CD4-positive, alpha-beta T cell treated with Interleukin-1 beta for 1 hour (primary cell): ENCODE data around the gene AVL9.
A peak's percentile ranks its signal among the peaks of the same experiment; 100 is the strongest.
"Not testable (repeated sequence)": the region's sequence is repeated elsewhere in the genome, so short reads cannot be mapped to it uniquely, and the experiment has no call there.

Source experiments
- DNase-seq, 2 donors: peaks; one replicate each; pipeline ENCODE4 v3.0.0-alpha.2; 2020 to 2022

Gene AVL9

DNA sequence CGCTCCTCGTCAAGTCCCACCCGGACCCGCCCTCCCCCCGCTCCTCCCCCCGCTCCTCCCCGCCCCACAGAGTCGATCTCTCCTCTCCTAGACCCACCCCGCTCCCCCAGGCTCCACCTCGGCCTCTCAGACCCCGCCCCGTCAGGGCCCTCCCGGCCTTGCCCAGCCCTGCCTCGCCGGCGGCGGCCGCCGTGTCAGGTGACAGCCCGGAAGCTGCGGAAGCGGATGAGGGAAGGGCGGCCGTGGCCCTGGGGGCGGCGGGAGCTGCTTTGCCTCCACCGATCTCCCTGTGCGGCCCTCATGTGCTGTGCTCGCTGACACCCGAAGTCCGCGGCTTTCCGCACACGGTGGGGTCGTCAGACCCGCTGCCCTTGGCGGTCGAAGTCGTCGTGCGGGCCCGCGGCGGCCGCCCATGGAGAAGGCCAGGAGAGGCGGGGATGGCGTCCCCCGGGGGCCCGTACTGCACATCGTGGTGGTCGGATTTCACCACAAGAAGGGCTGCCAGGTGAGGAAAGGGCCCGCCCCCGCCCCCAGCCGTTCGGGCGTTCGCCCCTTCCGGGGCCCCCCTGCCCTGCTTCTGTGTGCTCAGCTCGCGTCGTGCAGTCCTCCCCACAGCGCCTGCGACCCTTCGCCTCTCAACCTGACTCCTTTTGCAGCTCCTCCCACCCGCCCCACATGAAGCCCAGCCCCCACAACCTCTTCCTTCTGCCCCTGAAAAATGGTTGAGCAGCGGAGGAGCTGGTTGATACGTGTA lies at the start of gene AVL9:
AVL9 (plus strand) TSS at position 192 of the 754 bp plus-strand sequence; CDS start at position 413, 221 bp downstream.
- DNase-seq, result peak; percentile 98

DNA sequence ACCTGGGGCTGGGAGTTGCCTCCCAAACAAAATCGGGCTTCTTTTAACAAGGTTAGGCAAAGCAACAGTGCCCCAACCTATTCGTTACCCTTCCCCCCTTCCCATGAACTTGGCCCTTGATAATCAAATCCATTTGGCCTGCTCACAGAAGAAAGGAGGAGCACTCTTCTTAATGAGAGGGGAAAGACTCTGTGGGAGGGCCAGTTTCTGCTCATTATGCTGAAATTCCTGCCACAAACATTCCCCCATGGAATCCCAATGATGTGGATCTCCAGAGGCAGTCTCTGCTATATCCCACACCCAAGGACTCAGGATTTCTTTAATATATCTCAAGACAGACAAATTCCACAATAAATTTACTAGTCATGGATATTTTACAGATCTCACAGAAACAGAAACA lies 48.1 kb upstream of the AVL9 start:
- no peak for DNase-seq

DNA sequence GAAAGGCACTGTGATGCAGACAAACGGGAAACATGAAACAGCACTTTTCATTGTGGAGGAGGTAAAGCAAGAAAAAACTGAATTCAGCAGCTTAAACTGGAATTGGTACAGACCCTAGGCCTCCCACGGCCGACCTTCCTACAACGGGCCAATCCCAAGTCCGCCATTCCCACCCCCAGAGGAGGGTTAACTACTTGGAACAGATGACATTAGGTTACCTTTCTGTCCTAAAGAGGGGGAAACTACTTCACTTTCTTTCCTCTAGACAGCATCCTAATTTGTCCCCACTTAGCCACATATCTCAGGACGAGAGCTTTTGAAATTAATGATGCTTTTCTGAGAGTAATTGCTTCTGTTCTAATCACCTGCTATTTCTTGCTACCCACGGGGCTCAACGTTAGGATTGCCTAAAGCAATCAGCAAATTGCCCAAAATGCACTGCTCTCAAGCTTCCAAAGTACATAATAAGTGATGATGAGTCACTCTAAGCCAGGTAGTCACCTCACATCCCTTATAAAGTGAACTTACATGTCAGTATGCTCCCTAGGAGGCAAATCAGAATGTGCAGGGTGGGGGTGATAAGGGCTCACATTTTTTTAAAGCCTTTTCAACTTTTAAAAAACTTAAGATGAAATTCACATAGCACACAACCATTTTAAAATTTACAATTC lies 41.8 kb upstream of the AVL9 start:
- no peak for DNase-seq

DNA sequence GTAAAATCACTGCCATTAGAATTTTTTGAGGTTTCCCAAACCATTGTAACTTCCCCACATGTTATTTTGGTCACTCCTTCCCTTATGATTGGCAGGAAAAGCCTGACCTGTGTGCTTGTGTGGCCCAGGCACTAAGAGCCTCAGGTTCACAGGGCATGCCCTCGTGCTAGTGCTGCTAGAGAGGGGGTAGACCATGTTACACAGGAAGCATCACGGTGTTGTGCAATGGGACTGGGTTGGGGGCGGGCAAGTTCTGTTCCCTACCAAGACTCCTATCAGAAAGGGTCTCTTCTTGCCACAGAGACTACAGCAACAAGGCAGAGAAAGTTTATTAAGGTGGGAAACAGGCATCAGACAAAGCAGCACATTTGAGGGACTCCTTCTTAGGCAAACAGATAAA lies 37.3 kb upstream of the AVL9 start:
- no peak for DNase-seq

DNA sequence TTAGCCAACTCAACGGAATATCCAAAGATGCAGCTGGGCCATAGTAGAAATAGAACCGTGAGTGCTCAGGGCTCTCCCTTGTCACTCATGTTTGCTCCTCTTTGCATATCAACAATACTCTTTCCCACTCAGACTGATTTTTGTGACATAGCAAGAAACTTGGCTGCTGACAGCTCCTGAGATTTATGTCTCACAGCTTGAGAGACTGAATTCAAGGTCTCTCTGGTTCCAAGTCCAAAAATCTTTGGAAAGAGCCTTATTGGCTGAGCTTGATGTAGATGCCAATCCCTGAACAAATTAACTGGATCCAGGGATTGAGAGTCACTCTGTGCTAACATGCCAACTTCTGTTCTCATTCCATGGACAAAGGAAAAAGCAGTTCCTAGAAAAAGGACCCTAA lies 35.5 kb upstream of the AVL9 start:
- DNase-seq, result no peak

DNA sequence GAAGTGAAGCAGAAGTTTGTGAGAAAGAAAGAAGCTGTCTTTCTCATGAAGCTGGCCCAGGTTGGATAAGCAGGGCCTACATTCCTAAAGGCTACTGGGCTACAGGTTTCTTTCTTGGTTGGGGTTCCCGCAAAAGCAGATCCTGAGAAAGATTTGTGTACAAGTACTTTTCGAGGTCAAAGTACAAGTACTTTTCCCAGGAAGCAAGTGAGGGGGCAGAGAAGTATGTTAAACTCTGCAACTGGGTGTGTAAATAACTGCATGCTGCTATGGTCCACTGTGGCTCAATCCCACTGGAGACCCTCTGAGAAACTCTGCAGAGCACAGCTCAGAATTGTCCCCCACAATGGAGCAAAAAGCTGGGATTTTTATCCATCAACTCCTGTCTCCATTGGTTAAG lies 33.8 kb upstream of the AVL9 start:
- no peak for DNase-seq

DNA sequence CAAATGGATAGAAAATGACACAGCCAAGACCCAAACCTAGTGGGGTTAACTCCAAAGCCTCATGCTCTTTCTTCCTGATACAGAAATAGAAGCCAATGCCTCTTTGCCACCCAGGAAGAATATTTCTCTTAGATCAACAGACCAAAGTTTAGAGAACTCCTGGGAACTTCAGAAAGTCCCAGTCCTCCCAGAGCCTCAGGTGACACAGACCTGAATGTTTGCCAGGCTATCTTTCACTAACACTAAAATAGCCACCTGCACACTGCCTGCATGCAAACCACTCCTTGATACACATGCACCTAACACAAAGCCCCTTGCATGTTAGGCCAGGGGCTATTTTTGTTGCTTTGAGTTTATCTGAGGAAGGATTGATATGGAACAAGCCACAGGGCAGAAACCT lies 32.8 kb upstream of the AVL9 start:
- DNase-seq, result no peak

DNA sequence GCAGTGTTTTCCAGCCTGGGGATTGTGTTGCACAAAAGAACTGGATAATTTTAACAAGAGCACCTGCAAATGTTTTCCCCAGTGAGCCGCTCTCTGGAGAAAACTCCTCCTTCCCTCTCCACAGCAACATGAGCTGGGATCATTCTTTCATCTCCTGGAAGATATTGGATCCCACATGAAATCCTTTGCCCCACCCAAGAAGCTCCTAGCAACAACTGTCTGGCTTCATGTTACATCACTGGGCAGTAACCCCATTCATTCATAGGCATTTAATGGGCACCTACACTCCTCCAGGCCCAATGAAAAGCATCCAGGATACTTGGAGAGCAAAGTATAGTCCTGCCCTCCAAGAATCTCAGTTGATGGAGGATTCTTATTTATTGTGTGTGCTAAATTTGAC lies 32.3 kb upstream of the AVL9 start:
- DNase-seq, result no peak

DNA sequence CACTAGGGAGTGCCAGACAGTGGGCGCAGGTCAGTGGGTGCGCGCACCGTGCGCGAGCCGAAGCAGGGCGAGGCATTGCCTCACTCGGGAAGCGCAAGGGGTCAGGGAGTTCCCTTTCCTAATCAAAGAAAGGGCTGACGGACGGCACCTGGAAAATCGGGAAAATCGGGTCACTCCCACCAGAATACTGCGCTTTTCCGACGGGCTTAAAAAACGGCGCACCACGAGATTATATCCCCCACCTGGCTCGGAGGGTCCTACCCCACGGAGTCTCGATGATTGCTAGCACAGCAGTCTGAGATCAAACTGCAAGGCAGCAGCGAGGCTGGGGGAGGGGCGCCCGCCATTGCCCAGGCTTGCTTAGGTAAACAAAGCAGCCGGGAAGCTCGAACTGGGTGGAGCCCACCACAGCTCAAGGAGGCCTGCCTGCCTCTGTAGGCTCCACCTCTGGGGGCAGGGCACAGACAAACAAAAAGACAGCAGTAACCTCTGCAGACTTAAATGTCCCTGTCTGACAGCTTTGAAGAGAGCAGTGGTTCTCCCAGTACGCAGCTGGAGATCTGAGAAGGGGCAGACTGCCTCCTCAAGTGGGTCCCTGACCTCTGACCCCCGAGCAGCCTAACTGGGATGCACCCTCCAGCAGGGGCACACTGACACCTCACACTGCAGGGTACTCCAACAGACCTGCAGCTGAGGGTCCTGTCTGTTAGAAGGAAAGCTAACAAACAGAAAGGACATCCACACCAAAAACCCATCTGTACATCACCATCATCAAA lies 30.5 kb upstream of the AVL9 start:
- not testable (repeated sequence) for DNase-seq

DNA sequence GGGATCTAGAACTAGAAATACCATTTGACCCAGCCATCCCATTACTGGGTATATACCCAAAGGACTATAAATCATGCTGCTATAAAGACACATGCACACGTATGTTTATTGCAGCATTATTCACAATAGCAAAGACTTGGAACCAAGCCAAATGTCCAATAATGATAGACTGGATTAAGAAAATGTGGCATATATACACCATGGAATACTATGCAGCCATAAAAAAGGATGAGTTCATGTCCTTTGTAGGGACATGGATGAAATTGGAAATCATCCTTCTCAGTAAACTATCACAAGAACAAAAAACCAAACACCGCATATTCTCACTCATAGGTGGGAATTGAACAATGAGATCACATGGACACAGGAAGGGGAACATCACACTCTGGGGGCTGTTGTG lies 25.3 kb upstream of the AVL9 start:
- not testable (repeated sequence) for DNase-seq

DNA sequence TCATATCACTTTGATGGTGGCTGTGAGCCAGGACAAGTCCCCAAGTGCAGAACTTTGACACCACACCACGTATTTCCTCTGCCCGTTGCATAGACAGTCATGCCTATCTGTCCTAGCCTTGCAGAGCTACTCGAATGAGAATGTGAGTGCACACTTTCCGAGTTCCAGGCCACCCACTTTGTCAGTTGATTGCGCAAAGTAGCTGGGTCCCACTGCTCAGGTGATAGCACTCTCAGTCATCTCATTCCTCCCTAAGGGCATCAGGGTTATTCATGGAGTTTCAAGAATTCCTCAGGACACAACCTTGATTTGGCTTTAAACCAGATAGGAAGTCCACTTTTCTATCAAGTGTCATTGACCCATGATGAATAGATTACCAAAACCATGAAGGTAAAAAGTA lies 24.4 kb upstream of the AVL9 start:
- DNase-seq, result no peak

DNA sequence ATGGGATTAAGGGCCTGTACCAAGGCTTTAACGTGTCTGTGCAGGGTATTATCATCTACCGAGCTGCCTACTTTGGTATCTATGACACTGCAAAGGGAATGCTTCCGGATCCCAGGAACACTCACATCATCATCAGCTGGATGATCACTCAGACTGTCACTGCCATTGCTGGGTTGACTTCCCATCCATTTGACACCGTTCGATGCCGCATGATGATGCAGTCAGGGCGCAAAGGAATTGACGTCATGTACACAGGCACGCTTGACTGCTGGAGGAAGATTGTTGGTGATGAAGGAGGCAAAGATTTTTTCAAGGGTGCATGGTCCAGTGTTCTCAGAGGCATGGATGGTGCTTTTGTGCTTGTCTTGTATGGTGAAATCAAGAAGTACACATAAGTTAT lies 23.3 kb upstream of the AVL9 start:
- no peak for DNase-seq

DNA sequence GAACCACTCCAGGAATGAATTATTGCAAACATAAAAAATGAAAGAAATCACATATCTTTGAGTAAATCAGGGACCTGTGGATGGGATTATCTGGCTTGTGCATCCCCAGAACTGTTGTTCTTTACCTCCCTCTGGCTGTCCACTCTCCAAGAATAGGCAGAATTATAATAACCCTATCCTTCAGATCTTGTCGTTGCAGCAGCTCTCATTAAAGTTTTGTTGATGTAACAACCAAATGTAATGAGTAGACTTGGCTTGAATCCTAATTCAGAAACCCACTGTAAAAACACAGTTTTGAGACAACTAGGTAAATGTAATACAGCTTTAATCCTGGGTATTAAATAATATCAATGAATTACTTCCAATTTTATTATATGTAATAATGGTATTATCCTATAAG lies 21.3 kb upstream of the AVL9 start:
- DNase-seq, result no peak

DNA sequence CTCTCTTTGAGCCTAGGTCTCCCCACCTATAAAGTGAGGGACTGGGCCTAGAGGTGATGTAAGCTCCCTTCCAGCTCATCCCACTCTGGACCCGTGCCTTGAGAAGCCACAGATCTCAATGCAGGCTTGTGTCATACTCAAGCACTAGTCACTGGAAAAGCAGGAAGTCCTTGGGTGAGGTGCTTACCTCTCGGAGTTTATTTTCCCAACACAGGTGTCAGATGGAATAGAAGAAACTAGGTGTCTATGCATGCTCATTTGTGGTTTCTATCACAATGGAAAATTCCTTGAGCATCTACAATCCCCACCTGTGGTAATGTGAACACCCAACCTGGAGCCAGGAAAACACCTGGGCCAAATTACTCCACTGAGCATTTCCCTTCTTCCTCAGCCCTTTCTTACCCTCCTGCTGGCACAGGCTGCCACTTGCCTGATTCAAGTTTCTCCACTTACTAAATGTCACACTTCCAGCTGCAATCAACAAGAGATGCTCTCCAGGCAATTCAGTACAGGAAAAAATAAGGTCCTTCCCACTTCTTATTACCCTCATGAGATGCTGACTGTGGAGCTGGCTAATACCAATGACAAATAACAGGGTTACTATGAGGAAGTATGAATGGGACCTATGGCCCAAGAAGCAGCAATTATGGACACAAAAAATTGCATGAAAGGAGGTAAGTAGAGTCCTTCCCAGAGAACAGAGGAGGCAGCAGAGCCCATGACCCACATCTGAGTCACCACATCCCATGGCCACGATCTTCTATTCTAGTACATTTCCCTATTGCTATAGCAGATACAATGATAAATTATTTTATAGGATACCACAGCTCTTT lies 18.3 kb upstream of the AVL9 start:
- DNase-seq, result no peak

DNA sequence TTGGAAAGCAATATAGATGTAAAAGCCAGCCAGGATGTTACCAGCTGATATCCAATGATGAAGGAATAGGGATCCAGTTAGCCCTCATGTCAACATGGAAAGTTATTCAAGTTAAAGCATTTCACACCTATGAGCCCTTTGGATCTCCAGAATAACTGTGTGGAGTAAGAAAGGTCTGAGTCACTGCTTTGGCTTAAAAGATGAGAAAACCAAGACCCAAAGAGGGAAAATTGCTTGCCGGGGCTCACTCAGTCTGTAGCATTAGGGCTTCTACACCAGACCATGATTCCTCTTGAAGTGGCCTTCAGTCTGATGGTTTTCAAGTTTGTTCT lies 17.7 kb upstream of the AVL9 start:
- no peak for DNase-seq

DNA sequence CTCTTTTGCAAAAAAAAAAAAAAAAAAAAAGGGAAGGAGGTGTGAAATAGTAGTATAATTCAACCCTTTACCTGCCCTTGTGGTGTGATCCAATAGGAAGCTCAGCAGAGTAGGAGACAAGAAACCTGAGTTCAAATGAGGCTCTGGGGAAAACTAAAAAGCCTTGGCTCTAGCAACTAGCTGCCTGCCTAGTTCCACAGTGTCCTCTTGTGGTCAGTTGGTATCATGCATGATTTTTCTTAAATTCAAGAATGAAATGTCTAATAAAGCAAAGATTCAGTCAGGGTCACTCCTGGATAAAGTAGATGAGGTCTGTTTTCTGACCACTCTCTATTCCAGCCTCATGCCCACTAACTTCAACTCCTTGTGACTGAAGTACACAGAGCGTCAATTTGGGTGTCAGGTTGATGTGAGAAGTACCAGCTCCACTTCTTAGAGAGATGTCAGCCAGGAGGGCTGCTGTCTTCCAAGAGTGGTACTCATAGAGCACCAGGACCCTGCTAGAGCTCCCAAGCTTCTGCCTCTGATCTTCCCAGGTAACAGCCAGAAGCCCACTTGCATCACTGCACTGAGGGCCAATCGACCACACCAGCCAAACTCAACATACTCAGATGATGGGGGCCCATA lies 15.6 kb upstream of the AVL9 start:
- DNase-seq, result no peak

DNA sequence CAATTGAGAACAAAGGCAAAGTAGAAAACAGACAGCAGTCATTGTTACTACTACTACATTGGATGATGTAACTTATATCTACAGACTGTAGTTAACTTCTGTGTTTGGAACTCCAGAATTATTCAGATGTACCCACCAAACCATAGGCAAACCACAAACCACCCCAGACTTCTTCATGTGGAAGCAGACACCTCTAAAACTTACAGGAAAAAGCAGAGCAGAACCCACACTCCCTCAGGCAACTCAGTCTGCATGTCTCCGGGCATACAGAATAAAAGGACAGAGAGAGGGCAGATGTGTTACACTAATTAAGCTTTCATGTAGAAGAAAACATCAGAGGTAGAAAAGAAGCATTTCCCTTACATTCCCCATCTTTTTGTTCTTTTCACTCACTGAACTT lies 14.1 kb upstream of the AVL9 start:
- no peak for DNase-seq

DNA sequence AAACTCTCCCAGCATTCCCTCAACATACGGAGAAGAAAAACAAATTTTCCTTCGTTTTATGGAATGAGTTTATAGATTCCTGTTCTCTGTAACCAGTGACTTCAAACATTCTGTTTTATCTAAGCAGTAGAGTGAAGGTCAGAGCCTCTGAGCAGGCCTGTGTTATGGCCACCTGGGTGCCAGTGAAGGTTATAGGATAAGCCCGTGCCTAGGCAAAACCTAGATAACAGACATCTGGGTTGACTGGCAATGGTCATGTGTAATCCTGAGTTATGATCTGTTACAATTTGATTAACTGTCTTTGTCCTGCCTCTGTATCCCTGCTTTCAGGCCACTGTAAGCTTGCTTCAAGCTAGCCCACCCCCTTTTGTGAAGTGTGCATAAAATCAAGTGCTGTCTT lies 13.4 kb upstream of the AVL9 start:
- no peak for DNase-seq

DNA sequence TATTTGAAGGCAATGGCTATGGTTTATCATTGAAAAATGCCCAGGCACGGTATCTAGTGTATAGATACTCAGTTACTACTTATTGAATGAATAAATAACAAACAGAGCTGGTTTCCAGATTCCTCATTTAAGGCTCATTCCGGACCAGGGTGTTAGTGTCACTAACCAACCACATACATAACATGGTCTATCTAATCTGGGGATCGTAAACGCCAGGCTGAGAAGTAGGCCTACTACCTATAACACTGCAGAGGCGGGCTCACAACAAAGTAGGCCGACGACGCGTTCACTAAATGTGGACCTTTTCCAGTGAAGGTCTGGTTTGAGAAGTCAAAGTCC lies 5.5 kb upstream of the AVL9 start:
- no peak for DNase-seq

DNA sequence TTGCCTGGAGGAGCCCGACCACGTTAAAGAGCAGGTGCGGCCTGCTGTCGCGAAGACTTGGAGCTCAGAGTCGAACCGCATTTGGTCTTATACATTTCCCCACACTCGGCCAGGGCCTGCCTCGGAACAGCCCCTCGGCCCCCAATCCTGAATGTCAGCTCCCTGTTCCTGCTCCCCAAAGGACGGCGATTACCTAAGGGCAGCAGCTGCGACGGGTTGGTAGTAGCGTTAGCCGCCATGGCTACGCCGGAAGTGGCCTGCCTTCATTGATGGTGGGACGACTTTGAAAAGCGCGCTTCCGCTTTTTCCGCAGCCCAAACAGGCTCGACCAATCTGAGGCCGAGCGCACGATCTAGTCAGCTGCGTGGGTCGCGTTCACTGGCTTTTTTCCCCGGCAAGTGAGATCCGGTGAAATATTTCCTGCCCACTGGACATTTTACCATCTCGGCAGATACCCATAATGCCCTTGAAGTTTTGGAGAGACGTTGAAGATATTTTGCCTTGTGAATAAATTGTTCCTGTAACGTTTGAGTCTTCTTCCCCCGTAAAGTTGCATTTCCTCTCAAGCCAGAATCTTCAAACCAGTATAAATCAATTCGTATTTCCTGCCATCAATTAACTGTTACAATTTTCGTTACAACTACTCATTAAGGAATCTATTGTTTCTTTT lies 5.0 kb upstream of the AVL9 start, which contains the start of gene LSM5:
LSM5 (minus strand) TSS at position 254 of the 670 bp plus-strand sequence; CDS start at position 239, 15 bp downstream.
- peak; percentile 90 to 91 for DNase-seq

DNA sequence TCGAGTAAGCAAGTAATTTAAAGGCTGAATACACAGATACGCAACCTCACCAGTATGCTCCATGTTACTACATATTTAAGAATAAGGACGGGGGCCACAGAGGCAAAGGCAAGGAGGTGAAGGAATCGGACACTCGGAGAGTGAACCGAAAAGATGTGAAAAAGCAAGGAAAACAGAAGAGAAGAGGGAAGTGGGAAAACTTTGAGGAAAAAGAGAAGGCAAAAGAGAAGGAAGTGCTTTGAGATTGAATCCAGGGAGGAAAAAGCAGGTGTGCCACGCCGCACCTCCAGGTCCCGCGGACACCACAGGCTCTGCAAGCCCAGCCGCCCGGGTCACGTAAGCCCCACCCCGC lies 367 bp upstream of the AVL9 start:
- no peak for DNase-seq
